C4-2B (cell line): ENCODE measurements around the gene ARHGAP15.

Source experiments
- H3K27ac ChIP-seq: fragments of 450-650 bp; 2 replicates; pipeline ENCODE4 v1.5.1; 2017
- CTCF ChIP-seq: fragments of 450-650 bp; conservative IDR thresholded peaks from 2 replicates; pipeline ENCODE4 v1.5.1; 2017; ENCODE audit warnings: mild to moderate bottlenecking
- ZFX ChIP-seq: fragments of 450-650 bp; IDR thresholded peaks from 2 replicates; pipeline ENCODE4 v1.6.1; 2017

ARHGAP15 gene

DNA sequence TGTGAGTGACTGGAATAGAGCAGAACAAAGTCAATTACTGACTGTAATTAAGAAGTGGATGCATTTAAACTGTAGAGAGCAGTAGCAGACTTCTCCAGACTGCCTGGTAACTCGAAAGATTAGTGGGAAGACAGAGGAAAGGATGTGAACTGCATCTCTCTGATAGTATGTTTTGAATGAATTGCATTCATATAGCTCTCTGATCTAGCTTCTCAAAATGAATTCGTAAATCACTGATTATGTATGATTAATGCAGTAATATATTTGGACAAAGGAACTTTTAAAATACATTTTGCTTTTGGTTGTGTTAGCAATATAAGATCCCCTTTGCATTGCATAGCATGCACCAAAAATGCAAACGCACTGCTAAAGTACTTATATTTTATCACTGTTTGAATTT, 304.0 kb downstream of the ARHGAP15 start:
- TF ChIP-seq CTCF (no peak), ZFX (no peak)
- H3K27ac ChIP-seq: no peak overlapping the region

GRCh38 chr2:143433840-143434239, 304.6 kb downstream of the ARHGAP15 start:
- H3K27ac ChIP-seq: no peak overlapping the region
- TF ChIP-seq CTCF (no peak), ZFX (no peak)

DNA sequence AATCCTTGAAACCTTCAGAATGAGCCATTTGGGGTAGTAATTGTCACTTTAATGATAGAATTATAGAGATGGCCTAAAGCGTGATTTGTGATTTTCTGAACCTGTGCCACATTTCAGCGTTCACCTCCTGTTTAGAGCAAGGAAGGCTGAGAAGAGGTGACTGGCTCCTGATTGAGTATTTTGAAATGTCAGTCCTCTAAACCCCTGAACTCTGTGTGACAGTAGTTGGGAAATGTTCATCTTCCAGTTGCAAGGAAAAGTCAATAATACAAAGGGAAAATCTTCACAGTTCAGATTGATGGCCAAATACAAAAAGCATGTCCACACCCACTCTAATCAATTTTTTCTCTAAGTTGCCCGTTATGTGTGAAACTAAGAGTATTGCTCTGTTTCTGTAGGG, 305.2 kb downstream of the ARHGAP15 start:
- no peak overlapping the region for H3K27ac ChIP-seq
- TF ChIP-seq ZFX (no peak), CTCF (no peak)

- no peak for TF ChIP-seq CTCF
- TF ChIP-seq ZFX: no peak
- no peak overlapping the region for H3K27ac ChIP-seq
These were observed 305.9 kb downstream of the ARHGAP15 start for GRCh38 chr2:143435131-143435530.

DNA sequence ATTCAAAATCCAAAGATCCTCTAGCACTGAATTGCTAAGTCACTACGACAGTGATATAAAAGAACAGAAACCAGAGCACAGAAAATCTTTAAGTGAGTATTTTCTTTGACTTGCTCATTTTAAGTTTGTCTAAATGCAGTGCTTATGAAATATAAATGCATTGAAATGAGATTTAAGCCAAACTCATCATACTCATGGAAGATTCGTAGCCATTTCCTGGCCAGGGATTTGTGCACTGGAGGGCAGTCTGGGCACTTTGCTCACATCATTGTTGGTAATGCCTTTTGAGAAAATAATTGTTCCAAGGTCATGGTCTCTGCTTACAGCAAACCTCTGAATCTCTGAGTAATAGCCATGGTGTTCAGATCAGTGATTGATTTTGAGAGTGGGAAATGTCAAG, 307.7 kb downstream of the ARHGAP15 start:
- no peak overlapping the region for H3K27ac ChIP-seq
- no peak for TF ChIP-seq CTCF
- TF ChIP-seq ZFX: no peak

GRCh38 chr2:143440411-143441012, 311.3 kb downstream of the ARHGAP15 start:
- TF ChIP-seq CTCF: no peak
- no peak for TF ChIP-seq ZFX
- H3K27ac ChIP-seq: no peak overlapping the region

DNA sequence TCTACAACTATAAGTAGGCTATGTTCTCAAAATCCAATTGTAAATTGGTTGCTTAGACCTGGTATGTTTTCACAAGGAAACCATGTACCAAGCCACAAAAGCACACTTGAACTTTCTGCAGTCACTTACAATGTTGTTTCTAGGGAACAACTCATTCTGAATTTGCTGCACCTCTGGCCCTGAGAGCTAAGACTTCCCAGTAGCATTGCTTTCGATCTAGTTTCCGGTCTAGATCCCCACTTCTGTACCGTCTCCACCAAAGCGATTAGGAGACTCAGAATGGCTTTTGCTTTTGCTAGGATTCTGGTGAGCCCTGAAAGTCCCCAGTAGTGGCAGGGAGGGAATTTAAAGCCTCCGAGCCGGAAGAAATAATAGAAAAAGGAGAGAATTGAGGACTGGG, 313.0 kb downstream of the ARHGAP15 start:
- H3K27ac ChIP-seq: no peak overlapping the region
- TF ChIP-seq CTCF: no peak
- TF ChIP-seq ZFX: no peak
